ENCODE results near the gene NCKAP5.

GRCh38 chr2:132677661-132678060 is 890.6 kb downstream of the NCKAP5 start:
- no peak for TF ChIP-seq CTCF (IDR thresholded peaks at IDR 0.05; ENCODE audit: poor library complexity)
- TF ChIP-seq EZH2 (IDR thresholded peaks at IDR 0.05; ENCODE audit: borderline replicate concordance), result no peak
